ENCODE measurements around the gene AUTS2. TPM values are rescaled to one million over a fixed set of nuclear protein-coding genes. Genes with fewer than 3 reads are reported as not detected.

AUTS2 gene
- total and polyA plus RNA-seq, 2 experiments from 2014 or later: 3.0 to 4.4 TPM

GRCh38 chr7:70288781-70289456, 690.6 kb downstream of the AUTS2 start:
- no peak overlapping the region for H3K27ac ChIP-seq
- H3K4me1 ChIP-seq (ENCODE audit: insufficient read depth): 0 out of 2 replicates have a peak, but pooled peaks cover 8% of the 10 kb centered on the region
- no peak for TF ChIP-seq EZH2phosphoT487 (IDR thresholded peaks at IDR 0.05; ENCODE audit: insufficient read depth, low read depth)
- no peak for TF ChIP-seq EZH2 (IDR thresholded peaks at IDR 0.05; ENCODE audit: insufficient read depth, poor library complexity, severe bottlenecking)
- no peaks in the 10 kb centered on the region for H3K36me3 ChIP-seq (ENCODE audit: low read depth)
- 0 out of 2 replicates have a peak overlapping the region, but pooled peaks have one; percentile 13 for H3K4me3 ChIP-seq
- H3K9me3 ChIP-seq (ENCODE audit: low read depth): no peaks in the 10 kb centered on the region
- no peak overlapping the region for H3K4me2 ChIP-seq (ENCODE audit: unreplicated experiment)
- no peaks in the 10 kb centered on the region for H3K79me2 ChIP-seq (ENCODE audit: insufficient read depth)
- H3K27me3 ChIP-seq (replicated peaks; ENCODE audit: insufficient read depth): no peaks in the 10 kb centered on the region
- H3K9me2 ChIP-seq (ENCODE audit: insufficient read depth): no peaks in the 10 kb centered on the region
- peak overlapping the region; percentile 35; the same call in 1 of the 2 replicates for H2AFZ ChIP-seq
- 41% methylated on average over 5 of the region's 5 CpGs for WGBS, 2 experiments (ENCODE audit: low coverage in 1 of 2, low lambda C conversion rate in 2 of 2, missing lambda C conversion rate in 2 of 2)
- H3K9ac ChIP-seq: no peak overlapping the region
- in situ Hi-C loops (cut with MboI): no loop called here
- peak; percentile 61 for DNase-seq
- H4K20me1 ChIP-seq (ENCODE audit: insufficient read depth): no peaks in the 10 kb centered on the region
- no peaks in the 10 kb centered on the region for H3F3A ChIP-seq (ENCODE audit: insufficient read depth)

GRCh38 chr7:70292716-70293115, 694.4 kb downstream of the AUTS2 start:
- DNase-seq: no peak

GRCh38 chr7:70294211-70294911, 696.1 kb downstream of the AUTS2 start:
- Histone ChIP-seq H2AFZ (no peak overlapping the region), H3K27ac (no peak overlapping the region), H3K9me3 (ENCODE audit: low read depth) (no peaks in the 10 kb centered on the region), H3K9me2 (ENCODE audit: insufficient read depth) (no peaks in the 10 kb centered on the region), H3K27me3 (replicated peaks; ENCODE audit: insufficient read depth) (no peaks in the 10 kb centered on the region), H3K9ac (no peak overlapping the region), H3K4me1 (ENCODE audit: insufficient read depth) (0 out of 2 replicates have a peak, but pooled peaks cover 3% of the 10 kb centered on the region), H3K79me2 (ENCODE audit: insufficient read depth) (no peaks in the 10 kb centered on the region), H3K4me2 (ENCODE audit: unreplicated experiment) (no peak overlapping the region), H3F3A (ENCODE audit: insufficient read depth) (no peaks in the 10 kb centered on the region), H3K36me3 (ENCODE audit: low read depth) (no peaks in the 10 kb centered on the region), H4K20me1 (ENCODE audit: insufficient read depth) (no peaks in the 10 kb centered on the region), H3K4me3 (no peak overlapping the region)
- TF ChIP-seq EZH2phosphoT487 (IDR thresholded peaks at IDR 0.05; ENCODE audit: insufficient read depth, low read depth) (no peak), EZH2 (IDR thresholded peaks at IDR 0.05; ENCODE audit: insufficient read depth, poor library complexity, severe bottlenecking) (no peak)
- in situ Hi-C loops (cut with MboI): no loop called here
- no peak for DNase-seq
- WGBS, 2 experiments (ENCODE audit: low coverage in 1 of 2, low lambda C conversion rate in 2 of 2, missing lambda C conversion rate in 2 of 2): 66 to 74% methylated on average over 9 of the region's 9 CpGs

More at GRCh38 chr7:70292716-70293115, 694.4 kb downstream of the AUTS2 start:
- Histone ChIP-seq H3K4me2 (ENCODE audit: unreplicated experiment) (no peak overlapping the region), H3K27ac (no peak overlapping the region), H3K27me3 (replicated peaks; ENCODE audit: insufficient read depth) (no peaks in the 10 kb centered on the region), H3K36me3 (ENCODE audit: low read depth) (no peaks in the 10 kb centered on the region), H3F3A (ENCODE audit: insufficient read depth) (no peaks in the 10 kb centered on the region), H2AFZ (no peak overlapping the region), H3K4me1 (ENCODE audit: insufficient read depth) (0 out of 2 replicates have a peak, but pooled peaks cover 8% of the 10 kb centered on the region), H4K20me1 (ENCODE audit: insufficient read depth) (no peaks in the 10 kb centered on the region), H3K9ac (no peak overlapping the region), H3K9me3 (ENCODE audit: low read depth) (no peaks in the 10 kb centered on the region), H3K4me3 (no peak overlapping the region), H3K79me2 (ENCODE audit: insufficient read depth) (no peaks in the 10 kb centered on the region), H3K9me2 (ENCODE audit: insufficient read depth) (no peaks in the 10 kb centered on the region)
- WGBS, 2 experiments (ENCODE audit: low coverage in 1 of 2, low lambda C conversion rate in 2 of 2, missing lambda C conversion rate in 2 of 2): 65 to 67% methylated on average over 5 of the region's 5 CpGs
- in situ Hi-C loops (cut with MboI): no loop called here
- no peak for TF ChIP-seq EZH2 (IDR thresholded peaks at IDR 0.05; ENCODE audit: insufficient read depth, poor library complexity, severe bottlenecking)
- TF ChIP-seq EZH2phosphoT487 (IDR thresholded peaks at IDR 0.05; ENCODE audit: insufficient read depth, low read depth): no peak

- no peaks in the 10 kb centered on the region for H3K9me2 ChIP-seq (ENCODE audit: insufficient read depth)
Measured at GRCh38 chr7:70298780-70299471, 700.7 kb downstream of the AUTS2 start.

More at GRCh38 chr7:70298780-70299471, 700.7 kb downstream of the AUTS2 start:
- no peak overlapping the region for H3K4me2 ChIP-seq (ENCODE audit: unreplicated experiment)
- H3K79me2 ChIP-seq (ENCODE audit: insufficient read depth): no peaks in the 10 kb centered on the region
- H2AFZ ChIP-seq: no peak overlapping the region
- H3K27me3 ChIP-seq (replicated peaks; ENCODE audit: insufficient read depth): no peaks in the 10 kb centered on the region
- H3K9me3 ChIP-seq (ENCODE audit: low read depth): no peaks in the 10 kb centered on the region
- H3K4me1 ChIP-seq (ENCODE audit: insufficient read depth): no peaks in the 10 kb centered on the region
- TF ChIP-seq EZH2phosphoT487 (IDR thresholded peaks at IDR 0.05; ENCODE audit: insufficient read depth, low read depth): no peak
- TF ChIP-seq EZH2 (IDR thresholded peaks at IDR 0.05; ENCODE audit: insufficient read depth, poor library complexity, severe bottlenecking): no peak
- H3K9ac ChIP-seq: no peak overlapping the region
- H3K4me3 ChIP-seq: no peak overlapping the region
- no peaks in the 10 kb centered on the region for H3F3A ChIP-seq (ENCODE audit: insufficient read depth)
- no peak for DNase-seq
- H3K36me3 ChIP-seq (ENCODE audit: low read depth): no peaks in the 10 kb centered on the region
- in situ Hi-C loops (cut with MboI): no loop called here
- H3K27ac ChIP-seq: no peak overlapping the region
- 74 to 78% methylated on average over 6 of the region's 6 CpGs for WGBS, 2 experiments (ENCODE audit: low coverage in 1 of 2, low lambda C conversion rate in 2 of 2, missing lambda C conversion rate in 2 of 2)
- H4K20me1 ChIP-seq (ENCODE audit: insufficient read depth): no peaks in the 10 kb centered on the region

Data from GM23248 (cell line).